ENCODE results near the gene LYPD1. TPM values are rescaled to one million over a fixed set of nuclear protein-coding genes. Genes with fewer than 3 reads are reported as not detected.

LYPD1 gene
- polyA plus RNA-seq, 1 of the 3 experiments (the other 2 are of a cell fraction) = 5.4 TPM

- no peak overlapping the region for H3K27ac ChIP-seq (ENCODE audit: low read depth in 2 of 2, low read length in 1 of 2)
- no peak for TF ChIP-seq RCOR1 (IDR thresholded peaks at IDR 0.05; ENCODE audit: low read length)
- no peak for TF ChIP-seq NRF1 (IDR thresholded peaks at IDR 0.05; ENCODE audit: low read depth, low read length)
- no peak for TF ChIP-seq MAX (IDR thresholded peaks at IDR 0.05; ENCODE audit: low read depth)
- TF ChIP-seq NFIC (IDR thresholded peaks at IDR 0.05; ENCODE audit: borderline replicate concordance) = no peak
- no peak for TF ChIP-seq IRF3 (IDR thresholded peaks at IDR 0.05; ENCODE audit: low read depth, low read length)
- no peak for TF ChIP-seq FOXJ3 (CRISPR knock-in tag; IDR thresholded peaks at IDR 0.05)
- TF ChIP-seq RFX5 (IDR thresholded peaks at IDR 0.05; ENCODE audit: low read length) = no peak
- no peak for TF ChIP-seq EZH2phosphoT487 (IDR thresholded peaks at IDR 0.05; ENCODE audit: borderline replicate concordance, low read depth)
- TF ChIP-seq FOXM1 (IDR thresholded peaks at IDR 0.05; ENCODE audit: low read depth) = no peak
- no peak for TF ChIP-seq CTCF (IDR thresholded peaks at IDR 0.05)
- no peak for TF ChIP-seq TCF12 (IDR thresholded peaks at IDR 0.05)
- TF ChIP-seq YY1 (IDR thresholded peaks at IDR 0.05; ENCODE audit: low read depth) = no peak
- TF ChIP-seq USF2 (IDR thresholded peaks at IDR 0.05; ENCODE audit: borderline replicate concordance, low read depth, low read length) = no peak
- TF ChIP-seq EP300 (IDR thresholded peaks at IDR 0.05; ENCODE audit: borderline replicate concordance in 1 of 2, low read depth in 1 of 2, low read length in 1 of 2) = no peak
- H3K4me3 ChIP-seq (ENCODE audit: low read depth in 2 of 2, low read length in 1 of 2) = no peak overlapping the region
- H3K27me3 ChIP-seq (ENCODE audit: insufficient read depth) = no peaks in the 10 kb centered on the region
- CTCF ChIA-PET = interaction anchor here (0.8 to 1.2 kb wide), 3 partner anchors 19 to 182 kb away, joined by 3 read pairs; no protein-coding TSS in a partner anchor
- no peak overlapping the region for H3K4me2 ChIP-seq
- H3F3A ChIP-seq (replicated peaks; ENCODE audit: insufficient read depth) = no peaks in the 10 kb centered on the region
- POLR2A ChIA-PET = no interaction called here
- H3K9me2 ChIP-seq = no peaks in the 10 kb centered on the region
- no peaks in the 10 kb centered on the region; a peak in 1 of 4 replicates for H3K4me1 ChIP-seq (ENCODE audit: control insufficient read depth in 1 of 2, insufficient read depth in 2 of 2, low read depth in 1 of 2, low read length in 1 of 2)
- no peak overlapping the region for H3K9ac ChIP-seq
- H3K36me3 ChIP-seq (replicated peaks in 1 of 2; ENCODE audit: control insufficient read depth in 1 of 2, insufficient read depth in 2 of 2, low read length in 1 of 2) = no peaks in the 10 kb centered on the region
- no peaks in the 10 kb centered on the region for H3K79me2 ChIP-seq (ENCODE audit: insufficient read depth)
- H4K20me1 ChIP-seq (ENCODE audit: insufficient read depth) = no peaks in the 10 kb centered on the region
- WGBS (ENCODE audit: low lambda C conversion rate) = 66% methylated on average over 2 of the region's 2 CpGs
- H2AFZ ChIP-seq (ENCODE audit: low read depth) = no peak overlapping the region
- H3K9me3 ChIP-seq = no peaks in the 10 kb centered on the region
- DNase-seq = no peak
Measured at GRCh38 chr2:132611719-132612118, 58.3 kb downstream of the LYPD1 start.
